GM12891 (cell line): ENCODE results near the gene TRIM56.

Source experiments
- POLR2A ChIP-seq: IDR thresholded peaks from 2 replicates; pipeline ENCODE4 v1.6.1; 2011; ENCODE audit warnings: low read depth, low read length, control low read depth
- POLR2AphosphoS5 ChIP-seq: IDR thresholded peaks from 2 replicates; pipeline ENCODE4 v1.6.1; 2011; ENCODE audit warnings: low read depth, low read length, control low read depth
- TAF1 ChIP-seq: IDR thresholded peaks from 2 replicates; pipeline ENCODE4 v1.6.1; 2011; ENCODE audit warnings: low read depth, low read length, control low read depth

DNA sequence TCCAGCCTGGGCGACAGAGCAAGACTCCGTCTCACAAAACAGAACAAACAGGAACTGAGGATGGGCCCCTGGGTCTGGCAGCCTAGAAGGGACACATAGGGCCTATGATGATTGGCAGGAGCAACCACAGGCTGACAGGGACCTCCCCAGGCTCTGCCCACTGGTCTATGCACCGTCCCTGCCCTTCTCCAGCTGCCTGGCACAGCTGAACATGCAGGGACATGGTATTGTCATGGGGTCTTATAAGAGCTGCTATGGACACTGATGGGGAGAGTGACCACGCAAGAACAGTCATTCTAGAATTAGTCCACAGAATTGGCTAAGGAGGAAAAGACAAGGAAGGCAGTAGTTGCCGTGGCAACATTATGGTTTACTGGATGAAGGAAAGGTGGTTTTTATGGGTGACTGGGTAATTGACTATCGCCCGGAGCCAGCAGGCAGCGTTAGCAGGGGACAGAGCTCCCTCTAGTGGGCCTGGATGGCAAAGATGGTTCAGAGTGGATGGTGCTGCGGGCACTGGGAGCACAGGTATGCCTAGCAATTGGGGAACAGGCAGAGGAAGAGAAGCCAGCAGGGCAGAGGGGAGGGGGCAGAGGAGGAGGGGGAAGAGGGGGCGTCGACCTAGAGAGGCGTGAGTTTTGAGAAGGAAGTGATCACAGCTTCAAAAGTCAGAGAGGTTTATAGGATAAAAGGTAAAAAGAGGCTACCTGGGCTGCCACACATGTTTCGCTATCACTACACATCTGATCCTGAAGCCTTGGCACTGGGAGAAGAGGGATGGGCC lies 7.8 kb upstream of the TRIM56 start:
- TF ChIP-seq POLR2A (no peak), POLR2AphosphoS5 (no peak), TAF1 (no peak)
